Thyroid gland (tissue), 4 donors: ENCODE measurements around the gene SAE1.

Experiments used
- CTCF ChIP-seq, 6 experiments: fragments of 200-600 bp in 3 of 6; fragments of 450-650 bp in 3 of 6; sonication (generic) in 3 of 6; IDR thresholded peaks; one replicate each; pipeline ENCODE4 v1.5.1; 2016 to 2019; ENCODE audit warnings: antibody characterized with exemption in 6 of 6, mild to moderate bottlenecking in 2 of 6, inconsistent platforms in 1 of 6, moderate library complexity in 1 of 6
- POLR2A ChIP-seq, 2 donors: fragments of 450-650 bp; IDR thresholded peaks; one replicate each; pipeline ENCODE4 v1.6.1; 2017; ENCODE audit warnings: antibody characterized with exemption in 2 of 2, mild to moderate bottlenecking in 2 of 2, moderate library complexity in 1 of 2

GRCh38 chr19:47228937-47229675 lies 98.5 kb downstream of the SAE1 start:
- TF ChIP-seq CTCF (IDR thresholded peaks at IDR 0.05) = no peak
- TF ChIP-seq POLR2A (IDR thresholded peaks at IDR 0.05) = no peak
